OCI-LY3 (cell line): ENCODE measurements around the gene PKP4.

Experiments used
- H2AFZ ChIP-seq: fragments of 200-600, 300-600 bp; shearing (Covaris generic); 2 replicates; pipeline ENCODE4 v1.6.0; 2014; ENCODE audit warnings: antibody characterized with exemption, low read depth, low read length
- H3K27ac ChIP-seq: fragments of 200-600, 300-600 bp; sonication (generic); 2 replicates; pipeline ENCODE4 v1.5.1; 2014; ENCODE audit warnings: mild to moderate bottlenecking, low read length, moderate library complexity, mixed read lengths
- H3K27me3 ChIP-seq: fragments of 200-600, 300-600 bp; sonication (generic); 2 replicates; pipeline ENCODE4 v1.6.1; 2014; ENCODE audit warnings: low read depth, low read length, mixed read lengths
- H3K36me3 ChIP-seq: fragments of 200-600, 300-600 bp; sonication (generic); replicated peaks from 2 replicates; pipeline ENCODE3; 2014; ENCODE audit warnings: low read depth, low read length, mixed read lengths
- H3K4me1 ChIP-seq: fragments of 300-600, 200-600 bp; sonication (generic); 2 replicates; pipeline ENCODE4 v1.6.1; 2014; ENCODE audit warnings: low read length, mixed read lengths
- H3K4me2 ChIP-seq: fragments of 200-600, 300-600 bp; sonication (generic); 2 replicates; pipeline ENCODE4 v1.6.1; 2014; ENCODE audit warnings: low read length, mixed read lengths
- H3K4me3 ChIP-seq: fragments of 300-600, 200-600 bp; sonication (generic); 2 replicates; pipeline ENCODE4 v1.5.1; 2014; ENCODE audit warnings: antibody characterized with exemption, mild to moderate bottlenecking, low read length, moderate library complexity
- H3K79me2 ChIP-seq: fragments of 300-600, 200-600 bp; shearing (Covaris generic); 2 replicates; pipeline ENCODE4 v1.6.1; 2014; ENCODE audit warnings: mild to moderate bottlenecking, low read length, mixed read lengths
- H3K9ac ChIP-seq: fragments of 300-600, 200-600 bp; shearing (Covaris generic); 2 replicates; pipeline ENCODE4 v1.6.0; 2014; ENCODE audit warnings: mild to moderate bottlenecking, low read length, moderate library complexity
- H3K9me3 ChIP-seq: fragments of 200-600, 300-600 bp; shearing (Covaris generic); 2 replicates; pipeline ENCODE4 v1.6.1; 2014; ENCODE audit warnings: low read length, mixed read lengths; ENCODE audit not compliant: insufficient read depth
- H4K20me1 ChIP-seq: fragments of 200-600, 300-600 bp; sonication (generic); 2 replicates; pipeline ENCODE4 v1.6.1; 2016; ENCODE audit warnings: low read length, mixed read lengths; ENCODE audit not compliant: insufficient read depth
- EZH2phosphoT487 ChIP-seq: fragments of 200-600 bp; shearing (Covaris generic); IDR thresholded peaks from 2 replicates; pipeline ENCODE4 v1.6.1; 2018; ENCODE audit warnings: antibody characterized with exemption, mixed run types, low read depth
- TF ChIP-seq, protein P1 (sequence below): fragments of 200-600, 300-600 bp; sonication (generic); IDR thresholded peaks from 2 replicates; pipeline ENCODE4 v1.5.1; 2014; ENCODE audit warnings: antibody characterized with exemption, low read length, low read depth

PKP4 gene

DNA sequence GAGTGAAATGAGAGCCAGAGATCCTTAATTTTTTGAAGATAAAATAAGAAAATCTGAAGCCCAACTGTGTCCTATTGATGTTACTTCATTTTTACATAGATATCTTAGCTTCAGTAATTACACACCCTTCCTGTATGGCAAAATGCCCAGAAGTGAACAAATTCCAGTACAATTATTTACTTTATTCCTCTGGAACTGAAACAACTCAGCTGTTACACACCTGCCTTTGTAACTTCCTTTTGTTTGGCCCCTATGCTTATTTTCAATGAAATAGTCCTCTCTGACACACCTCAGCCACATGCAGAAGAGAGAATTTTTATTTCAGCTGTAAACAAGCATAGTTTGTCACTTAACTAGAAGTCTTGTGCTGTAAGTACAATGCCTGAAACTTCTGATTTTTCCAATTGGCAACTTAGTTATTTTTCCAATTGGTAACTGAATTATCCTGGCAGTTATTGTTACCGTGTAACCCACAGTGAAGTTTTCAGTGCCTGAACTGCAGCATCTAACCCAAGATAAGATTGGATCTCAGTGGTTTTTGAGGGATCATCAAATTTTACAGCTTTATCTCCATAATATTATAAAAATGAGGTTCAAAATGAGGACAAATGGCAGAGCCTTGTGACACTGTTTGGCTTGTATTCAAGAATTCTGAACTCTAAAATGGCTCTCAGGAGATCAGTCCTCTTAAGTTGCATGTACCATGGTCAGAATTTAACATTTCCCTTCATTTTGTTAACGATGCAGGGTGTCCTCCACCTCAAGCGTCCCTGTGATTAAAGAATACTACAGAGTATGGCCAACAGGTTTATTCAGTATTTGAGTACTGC, 82.6 kb downstream of the PKP4 start:
- TF ChIP-seq EZH2phosphoT487, result no peak
- TF ChIP-seq, protein P1, sequence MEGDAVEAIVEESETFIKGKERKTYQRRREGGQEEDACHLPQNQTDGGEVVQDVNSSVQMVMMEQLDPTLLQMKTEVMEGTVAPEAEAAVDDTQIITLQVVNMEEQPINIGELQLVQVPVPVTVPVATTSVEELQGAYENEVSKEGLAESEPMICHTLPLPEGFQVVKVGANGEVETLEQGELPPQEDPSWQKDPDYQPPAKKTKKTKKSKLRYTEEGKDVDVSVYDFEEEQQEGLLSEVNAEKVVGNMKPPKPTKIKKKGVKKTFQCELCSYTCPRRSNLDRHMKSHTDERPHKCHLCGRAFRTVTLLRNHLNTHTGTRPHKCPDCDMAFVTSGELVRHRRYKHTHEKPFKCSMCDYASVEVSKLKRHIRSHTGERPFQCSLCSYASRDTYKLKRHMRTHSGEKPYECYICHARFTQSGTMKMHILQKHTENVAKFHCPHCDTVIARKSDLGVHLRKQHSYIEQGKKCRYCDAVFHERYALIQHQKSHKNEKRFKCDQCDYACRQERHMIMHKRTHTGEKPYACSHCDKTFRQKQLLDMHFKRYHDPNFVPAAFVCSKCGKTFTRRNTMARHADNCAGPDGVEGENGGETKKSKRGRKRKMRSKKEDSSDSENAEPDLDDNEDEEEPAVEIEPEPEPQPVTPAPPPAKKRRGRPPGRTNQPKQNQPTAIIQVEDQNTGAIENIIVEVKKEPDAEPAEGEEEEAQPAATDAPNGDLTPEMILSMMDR, result no peak
- H3K9me3 ChIP-seq, result no peaks in the 10 kb centered on the region
- no peak overlapping the region for H2AFZ ChIP-seq
- no peak overlapping the region for H3K27ac ChIP-seq
- no peak overlapping the region for H3K9ac ChIP-seq
- H3K4me2 ChIP-seq, result no peak overlapping the region
- H3K79me2 ChIP-seq, result no peaks in the 10 kb centered on the region
- H3K4me3 ChIP-seq, result no peak overlapping the region
- H3K36me3 ChIP-seq, result no peaks in the 10 kb centered on the region
- no peaks in the 10 kb centered on the region for H3K4me1 ChIP-seq
- H4K20me1 ChIP-seq, result no peaks in the 10 kb centered on the region
- H3K27me3 ChIP-seq, result no peaks in the 10 kb centered on the region

DNA sequence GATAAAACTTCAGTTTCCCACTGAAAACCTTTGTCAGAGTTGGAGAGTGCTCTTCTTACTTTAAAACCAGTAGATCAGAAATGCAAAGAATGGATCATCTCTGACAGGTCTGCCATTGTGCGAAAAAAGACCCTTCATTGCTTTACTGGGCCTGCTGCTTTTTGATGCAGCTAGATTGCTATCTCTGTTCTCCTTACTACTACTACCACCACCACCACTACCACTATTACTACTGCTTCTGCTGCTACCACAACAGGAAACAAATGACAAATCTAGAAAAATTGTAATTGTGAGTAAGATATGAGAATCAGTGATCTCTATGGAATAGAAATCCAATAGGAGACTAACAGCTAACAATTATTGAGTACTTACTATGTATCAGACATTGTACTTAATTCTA, 85.8 kb downstream of the PKP4 start:
- H3K79me2 ChIP-seq, result no peaks in the 10 kb centered on the region
- TF ChIP-seq, protein P1, result no peak
- no peak for TF ChIP-seq EZH2phosphoT487
- H3K27me3 ChIP-seq, result no peaks in the 10 kb centered on the region
- no peaks in the 10 kb centered on the region for H4K20me1 ChIP-seq
- H2AFZ ChIP-seq, result no peak overlapping the region
- H3K27ac ChIP-seq, result no peak overlapping the region
- H3K36me3 ChIP-seq, result no peaks in the 10 kb centered on the region
- H3K4me3 ChIP-seq, result no peak overlapping the region
- no peak overlapping the region for H3K9ac ChIP-seq
- no peaks in the 10 kb centered on the region for H3K9me3 ChIP-seq
- no peak overlapping the region for H3K4me2 ChIP-seq
- H3K4me1 ChIP-seq, result no peaks in the 10 kb centered on the region

GRCh38 chr2:158543957-158544356, 87.2 kb downstream of the PKP4 start:
- Histone ChIP-seq H3K27me3 (no peaks in the 10 kb centered on the region), H4K20me1 (no peaks in the 10 kb centered on the region), H3K4me1 (no peaks in the 10 kb centered on the region), H3K27ac (no peak overlapping the region), H2AFZ (no peak overlapping the region), H3K9ac (no peak overlapping the region), H3K79me2 (no peaks in the 10 kb centered on the region), H3K36me3 (no peaks in the 10 kb centered on the region), H3K4me2 (no peak overlapping the region), H3K4me3 (no peak overlapping the region), H3K9me3 (no peaks in the 10 kb centered on the region)
- TF ChIP-seq, protein P1, result no peak
- no peak for TF ChIP-seq EZH2phosphoT487

GRCh38 chr2:158544998-158545397, 88.2 kb downstream of the PKP4 start:
- Histone ChIP-seq H4K20me1 (no peaks in the 10 kb centered on the region), H3K4me2 (no peak overlapping the region), H3K27ac (no peak overlapping the region), H3K9me3 (no peaks in the 10 kb centered on the region), H3K4me1 (no peaks in the 10 kb centered on the region), H3K9ac (no peak overlapping the region), H3K4me3 (no peak overlapping the region), H2AFZ (no peak overlapping the region), H3K79me2 (no peaks in the 10 kb centered on the region), H3K36me3 (no peaks in the 10 kb centered on the region), H3K27me3 (no peaks in the 10 kb centered on the region)
- TF ChIP-seq, protein P1, result no peak
- no peak for TF ChIP-seq EZH2phosphoT487
